Keratinocyte (primary cell): ENCODE results near the gene TEX38. TPM values are rescaled to one million over a fixed set of nuclear protein-coding genes. Genes with fewer than 3 reads are reported as not detected.

ENCODE experiments used
- DNase-seq: peaks from one replicate; pipeline ENCODE4 v3.0.0-alpha.2; 2011; ENCODE audit warnings: low read depth, missing footprints, low spot score
- FAIRE-seq: peaks from 2 replicates; lab custom pipeline; 2011; peaks lifted over from hg19 to GRCh38; lab: Jason Lieb, UNC
- H2AFZ ChIP-seq: 2 replicates; pipeline ENCODE4 v1.6.0; 2012; ENCODE audit warnings: low read length, control low read depth, inconsistent platforms; ENCODE audit not compliant: control insufficient read depth
- H3K27ac ChIP-seq: 2 replicates; pipeline ENCODE4 v1.5.1; 2011; ENCODE audit warnings: low read length; ENCODE audit not compliant: control insufficient read depth, insufficient read depth
- H3K27me3 ChIP-seq: 3 replicates; pipeline ENCODE4 v1.6.0; 2011; ENCODE audit warnings: low read length; ENCODE audit not compliant: control insufficient read depth, insufficient read depth; ENCODE audit errors: extremely low read depth
- H3K36me3 ChIP-seq, 2 experiments: 2 replicates in 1 of 2; 3 replicates in 1 of 2; pipeline ENCODE4 v1.5.1; 2011; ENCODE audit warnings: low read length in 2 of 2, mild to moderate bottlenecking in 1 of 2; ENCODE audit not compliant: control insufficient read depth in 2 of 2, insufficient read depth in 2 of 2; ENCODE audit errors: extremely low read depth in 1 of 2
- H3K4me1 ChIP-seq: 3 replicates; pipeline ENCODE4 v1.5.1; 2011; ENCODE audit warnings: low read length; ENCODE audit not compliant: control insufficient read depth, insufficient read depth; ENCODE audit errors: extremely low read depth
- H3K4me2 ChIP-seq: 3 replicates; pipeline ENCODE4 v1.6.0; 2011; ENCODE audit warnings: low read depth, low read length; ENCODE audit not compliant: control insufficient read depth, insufficient read depth; ENCODE audit errors: extremely low read depth
- H3K4me3 ChIP-seq, 3 experiments: fragments of 200-600 bp in 1 of 3; sonication (generic) in 1 of 3; 2 replicates in 2 of 3; 3 replicates in 1 of 3; pipeline ENCODE4 v1.5.1; 2011 to 2016; ENCODE audit warnings: low read length in 3 of 3, mild to moderate bottlenecking in 3 of 3, control low read depth in 2 of 3, inconsistent platforms in 1 of 3, low read depth in 1 of 3, mixed read lengths in 1 of 3, mixed run types in 1 of 3, moderate library complexity in 1 of 3; ENCODE audit not compliant: control insufficient read depth in 2 of 3, insufficient read depth in 2 of 3; ENCODE audit errors: extremely low read depth in 1 of 3
- H3K79me2 ChIP-seq: 2 replicates; pipeline ENCODE4 v1.6.0; 2012; ENCODE audit warnings: low read length; ENCODE audit not compliant: control insufficient read depth, insufficient read depth
- H3K9ac ChIP-seq: 3 replicates; pipeline ENCODE4 v1.6.0; 2011; ENCODE audit warnings: low read length; ENCODE audit not compliant: control insufficient read depth, insufficient read depth; ENCODE audit errors: extremely low read depth
- H3K9me1 ChIP-seq: 3 replicates; pipeline ENCODE4 v1.6.0; 2011; ENCODE audit warnings: low read length; ENCODE audit not compliant: control insufficient read depth, insufficient read depth; ENCODE audit errors: extremely low read depth
- H3K9me3 ChIP-seq: 2 replicates; pipeline ENCODE4 v1.5.1; 2012; ENCODE audit warnings: low read depth, low read length; ENCODE audit not compliant: control insufficient read depth
- H4K20me1 ChIP-seq: 3 replicates; pipeline ENCODE4 v1.6.0; 2011; ENCODE audit warnings: low read length; ENCODE audit not compliant: control insufficient read depth, insufficient read depth; ENCODE audit errors: extremely low read depth
- CTCF ChIP-seq, 3 experiments: IDR thresholded peaks in 1 of 3; conservative IDR thresholded peaks in 1 of 3; optimal IDR thresholded peaks in 1 of 3; 2 replicates in 2 of 3; 3 replicates in 1 of 3; pipeline versions ENCODE3 to v1.5.1; 2011; ENCODE audit warnings: low read length in 3 of 3, mild to moderate bottlenecking in 3 of 3, moderate library complexity in 2 of 3, control low read depth in 1 of 3, inconsistent platforms in 1 of 3; ENCODE audit not compliant: insufficient read depth in 2 of 3; ENCODE audit errors: extremely low read depth in 1 of 3
- EZH2 ChIP-seq: IDR thresholded peaks from one replicate; pipeline ENCODE4 v1.6.1; 2012; ENCODE audit warnings: inconsistent platforms, mild to moderate bottlenecking, low read length, moderate library complexity
- dilution Hi-C: fragments of 300-500 bp; cut with MboI; formaldehyde crosslinking; loops from one replicate; pipeline ENCODE4 v1.7.0; 2020; ENCODE audit warnings: low sequenced_read_pairs; ENCODE audit not compliant: extremely low pct_ligation_motif_present
- polyA plus RNA-seq, 5 experiments: library from polyadenylated mRNA; depleted of rRNA in 3 of 5; stranded (reverse) in 3 of 5; stranded (forward) in 1 of 5; unstranded in 1 of 5; fragments of >200 nt; gene quantifications; 1 replicate in 1 of 5; 2 replicates in 3 of 5; 3 replicates in 1 of 5; pipeline versions ENCODE4 v1.2.1 to v1.2.3, GENCODE V29; 2011 to 2012; ENCODE audit warnings: missing spikeins in 2 of 5, low read depth in 1 of 5, low replicate concordance in 1 of 5

The TEX38 gene
- polyA plus RNA-seq, 1 donor (not counting 4 experiments of a cell fraction or from before 2014, with no cell fraction given): not detected

GRCh38 chr1:46676531-46676930, 4.9 kb downstream of the TEX38 start:
- TF ChIP-seq EZH2 (no peak), CTCF (optimal IDR thresholded peaks at IDR 0.05 in 1 of 3, IDR thresholded peaks at IDR 0.05 in 1 of 3, conservative IDR thresholded peaks at IDR 0.05 in 1 of 3; ENCODE audit: extremely low read depth in 1 of 3, insufficient read depth in 2 of 3, low read length in 3 of 3) (no peak)
- FAIRE-seq (no peak), DNase-seq (no peak)
- dilution Hi-C loops: no loop called here
- no peaks in the 10 kb centered on the region for H3K27me3 ChIP-seq
- no peak overlapping the region for H2AFZ ChIP-seq
- no peak overlapping the region for H3K4me3 ChIP-seq
- H3K79me2 ChIP-seq: no peaks in the 10 kb centered on the region
- no peak overlapping the region for H3K27ac ChIP-seq
- no peaks in the 10 kb centered on the region for H3K9me1 ChIP-seq
- no peaks in the 10 kb centered on the region for H3K9me3 ChIP-seq
- peaks cover 12 to 27% of the 10 kb centered on the region in 2 experiments for H3K36me3 ChIP-seq
- H3K4me1 ChIP-seq: no peaks in the 10 kb centered on the region
- H4K20me1 ChIP-seq: no peaks in the 10 kb centered on the region
- no peak overlapping the region for H3K9ac ChIP-seq
- H3K4me2 ChIP-seq: no peak overlapping the region

GRCh38 chr1:46677339-46677738, 5.7 kb downstream of the TEX38 start:
- no peak overlapping the region for H2AFZ ChIP-seq
- no peaks in the 10 kb centered on the region for H3K9me3 ChIP-seq
- H3K9ac ChIP-seq: no peak overlapping the region
- H3K27me3 ChIP-seq: no peaks in the 10 kb centered on the region
- DNase-seq (no peak), FAIRE-seq (no peak)
- dilution Hi-C loops: no loop called here
- H4K20me1 ChIP-seq: no peaks in the 10 kb centered on the region
- no peaks in the 10 kb centered on the region for H3K79me2 ChIP-seq
- H3K4me2 ChIP-seq: no peak overlapping the region
- TF ChIP-seq CTCF (optimal IDR thresholded peaks at IDR 0.05 in 1 of 3, IDR thresholded peaks at IDR 0.05 in 1 of 3, conservative IDR thresholded peaks at IDR 0.05 in 1 of 3; ENCODE audit: extremely low read depth in 1 of 3, insufficient read depth in 2 of 3, low read length in 3 of 3) (no peak), EZH2 (no peak)
- H3K4me3 ChIP-seq: no peak overlapping the region
- no peak overlapping the region for H3K27ac ChIP-seq
- H3K4me1 ChIP-seq: no peaks in the 10 kb centered on the region
- peaks cover 16 to 27% of the 10 kb centered on the region in 2 experiments for H3K36me3 ChIP-seq
- no peaks in the 10 kb centered on the region for H3K9me1 ChIP-seq
